Hepatocyte (in vitro differentiated cells): ENCODE data around the gene PCBP3.

Experiments used
- CTCF ChIP-seq: fragments of 200-600 bp; sonication (generic); IDR thresholded peaks from 2 replicates; pipeline ENCODE4 v1.5.1; 2016; ENCODE audit warnings: antibody characterized with exemption, mild to moderate bottlenecking; ENCODE audit not compliant: poor library complexity
- EZH2 ChIP-seq: fragments of 200-600 bp; sonication (generic); IDR thresholded peaks from 2 replicates; pipeline ENCODE4 v1.6.1; 2016; ENCODE audit warnings: antibody characterized with exemption, mild to moderate bottlenecking, borderline replicate concordance

- TF ChIP-seq EZH2 (no peak), CTCF (no peak)
These were observed 200.7 kb downstream of the PCBP3 start for GRCh38 chr21:45844181-45844580.
